Uterus (tissue), 3 donors: ENCODE results near the gene LOC128125822.

Experiments
- DNase-seq, 2 donors: peaks; one replicate each; pipeline ENCODE4 v3.0.0-alpha.2; 2019 to 2020
- H3K27ac ChIP-seq, 2 donors: fragments of 200-600 bp; sonication (generic); 1 replicate in 1 of 2; 2 replicates in 1 of 2; pipeline ENCODE4 v1.5.1; 2016 to 2018
- H3K27me3 ChIP-seq, 2 donors: fragments of 200-600 bp; sonication (generic); one replicate each; pipeline ENCODE4 v1.5.1; 2018 to 2019; ENCODE audit warnings: control low read depth in 1 of 2
- H3K36me3 ChIP-seq, 2 donors: fragments of 200-600 bp; sonication (generic); one replicate each; pipeline ENCODE4 v1.5.1; 2019; ENCODE audit warnings: control low read depth in 1 of 2
- H3K4me1 ChIP-seq, 2 donors: fragments of 200-600 bp; sonication (generic); one replicate each; pipeline ENCODE4 v1.5.1; 2018 to 2019; ENCODE audit warnings: control low read depth in 1 of 2
- H3K4me3 ChIP-seq, 2 donors: fragments of 200-600 bp; sonication (generic); 1 replicate in 1 of 2; 2 replicates in 1 of 2; pipeline ENCODE4 v1.5.1; 2018 to 2019; ENCODE audit warnings: mild to moderate bottlenecking in 1 of 2
- H3K9me3 ChIP-seq, 2 donors: fragments of 200-600 bp; sonication (generic); one replicate each; pipeline ENCODE4 v1.5.1; 2019; ENCODE audit warnings: control low read depth in 1 of 2
- POLR2A ChIP-seq, 2 donors: fragments of 450-650 bp; IDR thresholded peaks; one replicate each; pipeline ENCODE4 v1.6.1; 2016; ENCODE audit warnings: antibody characterized with exemption in 2 of 2, mild to moderate bottlenecking in 1 of 2, moderate library complexity in 1 of 2
- intact Hi-C: fragments of 100-400 bp; cut with DNase I; formaldehyde crosslinking; loops from one replicate; pipeline ENCODE4 v1.15.1; 2023; ENCODE audit warnings: low total_unique reads
- TF ChIP-seq, protein P1 (sequence below), 4 experiments: fragments of 200-600 bp in 2 of 4; fragments of 450-650 bp in 2 of 4; sonication (generic) in 2 of 4; IDR thresholded peaks; one replicate each; pipeline ENCODE4 v1.5.1; 2016 to 2019; ENCODE audit warnings: antibody characterized with exemption in 4 of 4, mild to moderate bottlenecking in 2 of 4, moderate library complexity in 1 of 4
- donor health status: DM: yes; HTN: yes; CAD: no.

LOC128125822 gene

DNA sequence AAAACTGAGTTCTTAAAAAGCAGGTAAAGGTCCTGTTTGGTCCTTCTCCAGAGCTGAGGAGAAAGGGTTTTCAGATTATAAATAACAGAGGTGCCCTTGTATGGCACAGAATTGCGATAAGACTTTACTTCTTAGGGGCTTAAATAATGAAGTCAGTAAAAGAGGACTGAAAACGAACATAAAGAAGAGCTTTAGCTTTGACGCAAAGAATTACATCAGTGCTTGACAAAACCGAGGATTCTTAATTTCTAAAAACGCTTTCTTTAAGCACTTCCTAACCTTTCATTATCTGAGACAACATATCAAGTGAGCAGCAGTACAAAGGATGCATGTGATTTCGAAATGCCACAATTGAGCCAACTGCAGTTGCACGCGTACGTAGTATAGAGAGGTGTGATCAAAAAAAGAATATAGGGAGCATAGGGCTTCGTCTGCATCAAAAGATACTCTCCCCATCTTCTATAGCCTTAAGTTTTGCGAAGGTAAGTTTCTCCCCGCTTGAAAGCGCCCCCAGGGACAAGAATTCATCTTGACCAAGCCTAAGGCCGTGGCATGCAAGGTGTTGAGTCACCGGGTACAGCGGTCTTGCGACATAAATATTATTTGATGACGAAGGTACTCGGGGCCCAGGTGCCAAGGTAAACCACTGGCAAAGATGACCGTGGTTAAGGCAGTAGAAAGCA, 778 bp upstream of the LOC128125822 start:
- no peaks in the 10 kb centered on the region for H3K36me3 ChIP-seq
- TF ChIP-seq, protein P1, sequence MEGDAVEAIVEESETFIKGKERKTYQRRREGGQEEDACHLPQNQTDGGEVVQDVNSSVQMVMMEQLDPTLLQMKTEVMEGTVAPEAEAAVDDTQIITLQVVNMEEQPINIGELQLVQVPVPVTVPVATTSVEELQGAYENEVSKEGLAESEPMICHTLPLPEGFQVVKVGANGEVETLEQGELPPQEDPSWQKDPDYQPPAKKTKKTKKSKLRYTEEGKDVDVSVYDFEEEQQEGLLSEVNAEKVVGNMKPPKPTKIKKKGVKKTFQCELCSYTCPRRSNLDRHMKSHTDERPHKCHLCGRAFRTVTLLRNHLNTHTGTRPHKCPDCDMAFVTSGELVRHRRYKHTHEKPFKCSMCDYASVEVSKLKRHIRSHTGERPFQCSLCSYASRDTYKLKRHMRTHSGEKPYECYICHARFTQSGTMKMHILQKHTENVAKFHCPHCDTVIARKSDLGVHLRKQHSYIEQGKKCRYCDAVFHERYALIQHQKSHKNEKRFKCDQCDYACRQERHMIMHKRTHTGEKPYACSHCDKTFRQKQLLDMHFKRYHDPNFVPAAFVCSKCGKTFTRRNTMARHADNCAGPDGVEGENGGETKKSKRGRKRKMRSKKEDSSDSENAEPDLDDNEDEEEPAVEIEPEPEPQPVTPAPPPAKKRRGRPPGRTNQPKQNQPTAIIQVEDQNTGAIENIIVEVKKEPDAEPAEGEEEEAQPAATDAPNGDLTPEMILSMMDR (IDR thresholded peaks at IDR 0.05): no peak
- no peak for TF ChIP-seq POLR2A (IDR thresholded peaks at IDR 0.05)
- peak overlapping the region; percentile 67 to 76 for H3K4me3 ChIP-seq
- intact Hi-C loops: no loop called here
- H3K27me3 ChIP-seq: no peaks in the 10 kb centered on the region
- DNase-seq: peak; percentile 55 to 71
- peak overlapping the region; percentile 96 for H3K27ac ChIP-seq
- no peaks in the 10 kb centered on the region for H3K9me3 ChIP-seq
- no peaks in the 10 kb centered on the region for H3K4me1 ChIP-seq

DNA sequence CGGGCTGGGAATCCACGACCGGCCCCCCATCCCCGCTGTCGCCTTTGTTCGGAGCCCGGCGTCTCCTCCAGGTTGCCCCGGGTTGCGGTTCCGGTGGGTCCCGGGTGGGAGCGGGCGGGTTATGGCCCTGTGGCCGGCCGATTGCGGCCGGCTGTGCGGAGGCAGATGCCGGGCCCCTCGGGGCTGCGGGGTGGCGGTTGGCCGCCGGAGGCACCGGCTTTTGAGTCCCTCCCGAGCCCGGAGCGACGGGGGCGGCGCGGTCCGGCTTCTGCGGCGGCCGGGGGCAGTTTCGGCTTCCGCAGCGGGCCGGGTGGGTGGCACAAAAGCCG, 431 bp downstream of the LOC128125822 start:
- TF ChIP-seq, protein P1 (IDR thresholded peaks at IDR 0.05): no peak
- TF ChIP-seq POLR2A (IDR thresholded peaks at IDR 0.05): no peak
- no peaks in the 10 kb centered on the region for H3K27me3 ChIP-seq
- no peak for DNase-seq
- intact Hi-C loops: no loop called here
- no peaks in the 10 kb centered on the region for H3K36me3 ChIP-seq
- H3K9me3 ChIP-seq: no peaks in the 10 kb centered on the region
- H3K4me1 ChIP-seq: no peaks in the 10 kb centered on the region
- H3K27ac ChIP-seq: peak overlapping the region; percentile 96
- peak overlapping the region; percentile 67 to 76 for H3K4me3 ChIP-seq

DNA sequence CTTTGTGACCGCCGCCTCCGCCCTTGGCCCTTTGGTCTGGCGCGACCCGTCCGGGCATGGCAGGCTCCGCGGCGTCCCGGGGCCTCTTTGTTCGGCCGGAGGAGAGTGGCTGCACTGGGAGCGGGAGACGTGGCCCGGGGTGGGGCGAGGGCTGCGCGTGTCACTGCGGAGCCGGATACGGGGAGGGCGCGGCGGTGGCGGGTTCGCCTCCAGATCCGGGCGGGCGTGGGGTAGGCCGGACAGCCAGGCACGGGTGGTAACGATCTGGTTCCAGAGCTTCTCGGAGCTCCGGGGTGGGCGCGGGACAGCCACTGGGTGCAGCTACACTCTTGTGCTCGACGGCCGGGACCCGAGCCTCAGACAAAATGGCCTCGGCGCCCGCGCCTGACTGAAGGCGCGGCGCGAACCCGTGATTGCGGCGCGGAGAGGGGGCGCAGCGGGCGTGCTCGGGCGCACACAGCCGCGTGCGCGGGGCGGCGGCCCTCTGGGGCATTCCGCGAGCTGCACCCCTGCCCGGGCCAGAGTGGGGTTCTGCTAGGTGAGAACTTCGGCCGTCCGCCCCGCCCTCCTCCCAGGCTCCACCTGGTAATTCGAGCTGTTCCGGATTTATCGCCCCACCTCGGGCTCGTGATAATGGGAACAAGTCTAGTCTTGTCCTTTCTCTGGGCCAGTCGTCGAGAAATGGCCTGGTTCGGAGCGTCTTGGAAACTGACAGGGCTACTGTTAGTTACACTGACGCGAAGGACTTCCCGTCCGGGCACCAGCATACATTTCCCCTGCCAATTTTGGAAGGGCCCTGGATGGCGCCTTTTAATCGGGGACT, 1.0 kb downstream of the LOC128125822 start:
- peak; percentile 66 to 72 for DNase-seq
- intact Hi-C loops: no loop called here

DNA sequence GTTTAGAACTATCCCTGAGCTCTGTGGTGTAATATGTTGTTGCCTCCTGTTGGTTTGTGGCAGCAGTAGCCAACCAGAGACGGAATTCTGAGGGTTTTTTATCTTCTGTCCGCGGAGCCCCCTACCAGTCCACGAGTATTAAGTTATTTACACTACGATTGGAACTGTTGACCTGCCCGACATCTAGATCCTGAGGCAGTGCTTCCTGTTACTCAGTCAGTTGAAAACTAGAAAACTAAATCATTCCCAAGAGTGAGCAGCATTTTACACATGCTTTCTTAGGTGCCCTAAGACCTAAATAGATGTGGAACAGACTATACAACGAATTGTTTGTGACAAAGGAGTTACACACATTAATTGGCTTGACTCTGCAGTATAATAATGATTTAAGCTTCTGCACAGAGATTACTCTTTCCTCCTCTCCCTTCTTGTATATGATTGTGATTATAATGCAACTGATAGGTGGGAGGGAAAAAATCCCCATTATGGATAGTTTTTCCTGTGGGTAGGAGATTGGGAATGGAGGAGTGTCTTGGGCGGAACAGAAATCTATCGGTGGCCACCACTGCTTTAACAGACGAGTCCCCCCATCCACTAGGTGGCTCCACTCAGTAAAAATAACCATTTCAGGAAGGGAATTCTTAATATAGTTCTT, 1.7 kb downstream of the LOC128125822 start:
- TF ChIP-seq, protein P1 (IDR thresholded peaks at IDR 0.05): peak in 3 of 4 experiments; percentile 23 to 42 (median 27)
- TF ChIP-seq POLR2A (IDR thresholded peaks at IDR 0.05): no peak

More for the DNA sequence above, 1.0 kb downstream of the LOC128125822 start:
- Histone ChIP-seq H3K4me3 (peak overlapping the region; percentile 67 to 76), H3K9me3 (no peaks in the 10 kb centered on the region), H3K27me3 (no peaks in the 10 kb centered on the region), H3K27ac (peak overlapping the region; percentile 96), H3K36me3 (no peaks in the 10 kb centered on the region), H3K4me1 (no peaks in the 10 kb centered on the region)
- TF ChIP-seq, protein P1 (IDR thresholded peaks at IDR 0.05): peak in 1 of 4 experiments; percentile 12
- TF ChIP-seq POLR2A (IDR thresholded peaks at IDR 0.05): peak; percentile 74 to 76

More for the DNA sequence above, 1.7 kb downstream of the LOC128125822 start:
- Histone ChIP-seq H3K4me1 (no peaks in the 10 kb centered on the region), H3K36me3 (no peaks in the 10 kb centered on the region), H3K27me3 (no peaks in the 10 kb centered on the region), H3K27ac (peak overlapping the region; percentile 96), H3K9me3 (no peaks in the 10 kb centered on the region), H3K4me3 (peak overlapping the region; percentile 67 to 76)
- intact Hi-C loops: no loop called here
- DNase-seq: peak in 1 of 2 donors; percentile 27
